Hematopoietic multipotent progenitor cell treated with erythropoietin and hydrocortisone succinate and interleukin-3 and kit ligand, for 6 days (in vitro differentiated cells): ENCODE data around the gene SNX6.
"Not testable (repeated sequence)": the region's sequence is repeated elsewhere in the genome, so short reads cannot be mapped to it uniquely, and the experiment has no call there.

Source experiments
- DNase-seq: peaks from one replicate; pipeline ENCODE4 v3.0.0-alpha.2; 2015

The SNX6 gene

DNA sequence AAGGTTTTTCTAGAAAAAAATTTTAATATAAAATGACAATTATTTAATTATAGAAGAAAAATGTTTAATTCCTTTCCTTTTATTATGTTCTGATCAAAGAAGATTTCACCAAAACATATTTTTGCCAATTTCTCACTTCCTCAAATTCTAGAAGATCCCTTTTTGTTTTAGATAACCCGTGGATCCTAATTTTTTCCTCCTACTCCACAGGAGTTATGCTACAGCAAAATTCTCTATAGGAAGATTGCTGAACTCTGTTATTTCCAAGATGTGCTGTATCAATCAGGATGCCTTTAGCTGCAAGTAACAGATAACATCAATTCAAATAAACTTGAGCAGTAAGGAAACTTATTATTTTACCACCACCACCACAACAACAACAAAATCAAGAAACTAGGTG lies 3.8 kb upstream of the SNX6 start:
- no peak for DNase-seq

DNA sequence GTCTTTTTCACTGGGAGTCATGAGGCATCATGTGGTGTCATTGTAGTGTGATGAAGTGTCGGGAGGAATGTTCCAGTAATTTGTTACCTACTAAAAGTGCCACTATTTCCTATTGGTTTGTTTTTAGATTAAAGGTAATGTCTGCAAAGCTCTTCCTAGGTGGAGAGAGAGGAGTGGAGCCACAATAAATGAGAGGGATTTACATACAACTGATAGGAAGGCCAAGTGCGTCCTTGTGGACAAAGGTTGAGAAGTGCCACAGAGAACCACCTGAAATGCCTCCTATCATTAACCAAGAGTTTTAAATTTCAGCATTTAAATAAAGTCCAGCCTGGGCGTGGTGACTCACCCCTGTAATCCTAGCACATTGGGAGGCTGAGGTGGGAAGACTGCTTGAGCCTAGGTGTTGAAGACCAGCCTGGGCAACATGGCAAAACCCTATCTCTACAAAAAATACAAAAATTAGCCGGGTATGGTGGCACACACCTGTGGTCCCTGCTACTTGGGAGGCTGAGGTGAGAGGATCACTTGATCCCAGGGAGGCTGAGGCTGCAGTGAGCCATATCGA lies 2.5 kb upstream of the SNX6 start:
- DNase-seq = no peak

DNA sequence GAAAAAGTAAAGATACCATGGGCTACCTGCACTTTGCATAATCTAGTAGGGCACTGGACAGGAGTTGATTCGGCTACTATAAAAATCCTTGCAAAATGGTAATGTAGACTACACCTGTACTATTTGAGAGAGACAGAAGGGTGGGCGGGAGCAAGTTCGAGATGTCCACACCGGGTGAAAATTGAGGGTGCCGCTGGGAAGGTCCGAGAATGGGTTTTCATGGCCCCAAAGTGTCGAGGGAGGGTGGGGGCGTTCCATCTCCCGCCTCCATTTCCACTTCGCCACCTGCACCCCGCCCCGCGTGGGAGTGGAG lies 648 bp downstream of the SNX6 start:
- no peak for DNase-seq

DNA sequence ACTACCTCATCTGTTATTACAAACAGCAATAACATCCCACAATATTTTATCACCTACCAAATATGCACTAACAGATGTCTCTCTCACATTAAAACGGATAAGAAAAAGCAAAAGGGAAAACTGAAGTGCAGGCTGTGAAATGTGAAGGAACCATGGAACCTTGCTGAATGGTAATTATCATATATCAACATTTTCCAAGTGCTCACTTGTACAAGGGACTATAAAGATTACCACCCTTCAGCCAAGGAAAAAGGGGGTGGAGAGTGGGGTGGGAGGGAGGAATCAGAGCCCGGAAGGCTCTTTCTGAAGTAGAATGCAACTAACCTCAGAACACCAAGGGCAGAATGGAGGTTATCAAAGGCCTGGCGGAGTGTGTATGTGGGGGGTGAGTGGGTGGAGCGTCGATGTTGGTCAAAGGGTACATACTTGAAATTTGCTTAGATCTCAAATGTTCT lies 1.2 kb downstream of the SNX6 start:
- DNase-seq = peak; percentile 69

DNA sequence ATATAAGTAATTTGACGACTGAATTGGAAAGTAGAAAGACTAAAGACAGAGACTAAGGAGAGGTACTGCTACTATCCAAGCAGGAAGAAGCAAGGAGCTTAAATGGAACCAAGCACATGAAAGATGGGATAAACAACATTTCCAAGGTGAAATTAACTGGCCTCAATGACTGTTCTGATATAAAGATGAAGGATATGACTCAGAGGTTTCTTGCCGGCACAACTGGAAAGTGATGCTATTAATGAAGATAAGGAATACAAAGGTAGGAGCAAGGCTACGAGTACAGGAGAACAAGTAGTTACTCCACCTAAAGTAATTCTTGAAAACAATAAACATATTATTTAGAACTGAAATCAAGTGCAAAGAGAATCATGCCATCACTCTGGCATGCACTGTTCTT lies 6.4 kb downstream of the SNX6 start:
- DNase-seq = no peak

DNA sequence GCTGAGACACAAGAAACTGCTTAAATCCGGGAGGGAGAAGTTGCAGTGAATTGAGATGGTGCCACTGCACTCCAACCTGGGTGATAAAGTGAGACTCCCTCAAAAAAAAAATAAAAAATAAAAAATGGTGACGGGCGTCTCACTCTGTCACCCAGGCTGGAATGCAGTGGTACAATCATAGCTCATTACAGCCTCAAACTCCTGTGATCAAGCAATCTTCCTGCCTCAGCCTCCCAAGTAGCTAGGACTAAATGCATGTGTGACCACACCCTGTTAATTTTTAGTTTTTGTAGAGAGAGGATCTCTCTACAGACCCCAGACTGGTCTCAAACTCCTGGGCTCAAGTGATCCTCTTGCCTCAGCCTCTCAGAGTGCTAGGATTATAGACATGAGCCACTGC lies 9.1 kb downstream of the SNX6 start:
- DNase-seq = no peak

DNA sequence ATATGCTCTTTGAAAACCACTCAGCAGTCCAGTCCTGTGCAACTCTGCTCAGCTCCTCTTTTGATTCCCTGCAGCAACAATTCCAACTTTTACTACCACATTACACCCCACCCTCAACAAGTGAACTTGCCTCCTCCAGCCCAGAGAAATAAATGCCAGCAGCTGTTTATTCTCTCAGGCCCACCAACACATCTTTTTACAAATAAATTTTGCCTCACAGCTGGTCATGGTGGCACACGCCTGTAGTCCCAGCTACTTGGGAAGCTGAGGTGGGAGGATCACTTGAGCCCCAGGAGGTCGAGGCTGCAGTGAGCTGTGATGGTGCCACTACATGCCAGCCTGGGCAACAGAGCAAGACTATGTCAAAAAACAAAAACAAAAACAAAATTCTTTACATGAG lies 9.8 kb downstream of the SNX6 start:
- no peak for DNase-seq

DNA sequence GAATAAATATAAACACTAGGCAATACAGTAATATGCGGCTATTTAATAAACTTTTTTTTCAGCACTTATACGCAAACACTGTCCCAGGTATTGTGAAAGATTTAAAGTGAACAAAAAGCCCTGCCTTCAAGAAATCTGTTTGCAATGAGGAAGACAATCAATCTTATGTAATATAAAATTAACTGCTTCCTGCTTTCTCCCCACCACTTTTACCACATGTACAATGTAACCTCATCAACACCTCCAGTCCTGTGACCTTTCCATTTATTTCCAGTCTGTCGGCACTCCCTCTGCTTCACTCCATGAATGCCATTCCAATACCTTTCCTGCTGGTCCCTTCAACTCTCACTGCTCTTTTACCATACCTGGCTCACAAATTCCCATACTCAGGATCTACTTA lies 10.5 kb downstream of the SNX6 start:
- peak; percentile 24 for DNase-seq

DNA sequence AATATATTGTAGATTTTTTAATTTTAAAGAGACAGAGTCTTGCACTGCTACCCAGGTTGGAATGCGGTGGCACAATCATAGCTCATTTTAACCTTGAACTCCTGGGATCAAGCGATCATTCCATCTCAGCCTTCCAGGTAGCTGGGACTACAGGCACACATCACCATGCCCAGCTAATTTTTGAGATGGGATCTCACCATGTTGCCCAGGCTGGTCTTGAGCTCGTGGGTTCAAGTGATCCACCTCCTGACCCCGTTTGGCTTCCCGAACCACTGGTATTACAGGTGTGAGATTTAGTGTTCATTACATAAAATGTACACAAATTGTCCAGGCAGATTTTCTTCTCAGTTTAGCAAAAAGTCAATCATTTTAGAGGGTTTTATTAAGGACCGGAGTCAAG lies 13.6 kb downstream of the SNX6 start:
- no peak for DNase-seq

DNA sequence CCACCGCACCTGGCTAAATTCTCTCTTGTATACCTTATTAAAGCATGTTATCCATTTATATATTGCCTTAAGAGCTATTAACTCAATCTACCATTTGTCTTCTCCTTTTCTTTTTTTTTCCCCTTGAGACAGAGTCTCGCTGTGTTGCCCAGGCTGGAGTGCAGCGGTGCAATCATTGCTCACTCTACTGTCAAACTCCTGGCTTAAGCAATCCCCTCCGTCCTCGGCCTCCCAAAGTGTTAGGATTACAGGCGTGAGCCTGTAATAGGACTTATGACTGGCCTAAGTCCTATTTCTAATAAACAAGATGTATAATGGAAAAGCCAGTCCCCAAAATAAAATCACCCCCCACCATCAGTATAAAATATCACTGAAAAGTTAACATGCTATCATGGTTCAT lies 14.4 kb downstream of the SNX6 start:
- no peak for DNase-seq

DNA sequence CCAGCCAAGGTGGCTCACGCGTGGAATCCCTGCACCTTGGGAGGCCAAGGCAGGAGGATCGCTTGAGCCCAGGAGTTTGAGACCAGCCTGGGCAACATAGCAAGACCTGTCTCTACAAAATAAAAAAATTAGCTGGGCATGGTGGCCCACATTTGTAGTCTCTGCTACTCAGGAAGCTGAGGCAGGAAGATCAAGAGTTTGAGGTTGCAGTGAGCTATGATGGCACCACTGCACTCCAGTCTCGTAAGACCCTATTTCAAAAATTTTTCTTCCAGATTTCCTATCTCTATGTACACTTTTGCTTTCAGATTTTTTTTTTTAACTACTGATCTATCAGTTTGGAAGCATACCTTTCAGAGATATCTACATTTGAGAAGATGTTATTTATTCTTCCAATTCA lies 15.3 kb downstream of the SNX6 start:
- DNase-seq = no peak

DNA sequence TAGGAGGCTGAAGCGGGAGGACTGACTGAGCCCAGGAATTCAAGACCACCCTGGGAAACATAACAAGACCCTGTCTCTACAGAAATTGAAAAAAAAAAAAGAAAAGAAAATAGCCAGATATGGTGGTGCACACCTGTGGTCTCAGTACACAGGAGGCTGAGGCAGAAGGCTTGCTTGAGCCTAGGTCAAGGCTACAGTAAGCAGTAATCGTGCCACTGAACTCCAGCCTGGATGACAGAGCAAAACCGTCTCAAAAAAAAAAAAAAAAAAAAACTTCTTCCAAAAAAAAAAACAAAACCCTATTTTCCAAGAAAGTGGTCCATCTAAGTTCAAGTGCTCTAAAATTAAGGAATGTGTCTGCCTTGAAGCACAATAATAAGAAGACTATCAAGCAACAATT lies 19.8 kb downstream of the SNX6 start:
- DNase-seq = no peak

DNA sequence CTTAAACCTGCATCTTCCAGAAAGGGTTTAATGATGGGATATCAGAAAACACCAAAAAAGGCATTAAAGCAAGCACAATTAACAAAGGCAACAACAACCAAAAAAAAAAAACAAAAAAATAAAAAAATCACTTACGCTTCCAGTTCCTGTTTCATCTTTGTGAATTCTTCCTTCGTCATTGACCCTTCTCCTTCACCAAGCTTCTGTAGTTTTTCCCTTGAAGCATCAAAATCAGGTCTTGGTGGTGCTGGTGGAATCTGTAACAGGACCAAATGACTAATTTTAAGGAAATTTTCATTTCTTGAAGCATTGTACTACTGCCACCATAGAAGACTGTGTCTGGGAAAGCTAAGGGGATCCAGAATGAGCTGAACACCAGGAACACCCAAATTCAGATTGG lies 24.5 kb downstream of the SNX6 start:
- no peak for DNase-seq

DNA sequence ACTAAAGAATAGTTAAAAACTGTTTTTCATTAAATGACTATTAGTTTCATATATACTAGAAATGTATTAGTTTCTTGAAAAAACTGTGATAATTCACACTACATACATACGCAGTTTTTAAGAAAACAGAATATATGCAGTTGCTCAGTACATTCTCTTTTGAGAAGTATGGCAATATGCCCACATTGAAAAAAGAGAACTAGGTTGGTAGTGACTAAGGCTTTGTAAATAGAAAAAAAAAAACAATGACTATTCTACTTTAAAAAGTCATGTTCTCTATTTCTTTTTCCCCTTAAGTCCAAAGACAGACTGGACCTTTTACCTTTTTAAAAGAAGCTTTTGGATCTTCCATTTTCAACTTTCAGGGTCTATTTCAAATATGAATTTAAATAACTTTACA lies 25.0 kb downstream of the SNX6 start:
- DNase-seq = no peak

DNA sequence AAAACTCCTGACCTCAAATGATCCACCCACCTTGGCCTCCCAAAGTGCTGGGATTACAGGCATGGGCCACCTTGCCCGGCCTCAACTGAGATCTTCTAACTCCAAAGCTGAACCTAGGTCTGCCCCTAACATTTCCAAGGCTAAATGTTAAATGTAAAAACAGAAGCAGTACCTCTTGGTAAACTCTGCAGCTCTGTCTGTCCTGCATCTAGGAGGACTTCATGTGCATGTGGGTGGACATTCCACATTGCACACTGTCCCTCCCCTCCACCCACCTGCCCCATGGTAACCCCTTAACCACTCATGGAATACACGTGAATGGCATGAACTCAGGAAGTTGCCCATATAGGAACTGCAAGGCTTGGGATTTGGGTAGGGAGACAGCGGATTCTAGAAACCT lies 33.1 kb downstream of the SNX6 start:
- DNase-seq = no peak

DNA sequence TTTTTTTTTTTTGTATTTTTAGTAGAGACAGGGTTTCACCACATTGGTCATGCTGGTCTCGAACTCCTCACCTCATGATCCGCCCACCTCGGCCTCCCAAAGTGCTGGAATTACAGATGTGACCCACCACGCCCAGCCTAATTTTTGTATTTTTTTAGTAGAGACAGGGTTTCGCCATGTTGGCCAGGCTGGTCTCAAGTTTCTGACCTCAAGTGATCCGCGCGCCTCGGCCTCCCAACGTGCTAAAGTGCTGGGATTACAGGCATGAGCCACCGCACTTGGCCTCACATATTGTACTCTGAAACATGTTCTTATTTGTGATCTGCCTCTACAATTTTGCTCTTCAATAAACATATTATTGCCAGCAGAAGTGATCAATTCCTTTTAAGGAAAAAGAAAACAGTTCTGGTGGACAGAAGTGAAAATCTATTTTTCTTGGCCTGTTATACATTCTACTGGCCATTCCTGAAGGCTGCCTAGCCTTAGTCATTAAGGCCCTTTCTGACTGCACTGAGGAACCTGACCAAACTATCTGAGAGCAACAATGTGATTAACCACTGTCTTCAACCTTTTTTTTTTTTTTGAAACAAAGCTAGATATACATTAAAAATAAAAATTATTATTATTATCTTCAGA lies 36.1 kb downstream of the SNX6 start:
- no peak for DNase-seq

DNA sequence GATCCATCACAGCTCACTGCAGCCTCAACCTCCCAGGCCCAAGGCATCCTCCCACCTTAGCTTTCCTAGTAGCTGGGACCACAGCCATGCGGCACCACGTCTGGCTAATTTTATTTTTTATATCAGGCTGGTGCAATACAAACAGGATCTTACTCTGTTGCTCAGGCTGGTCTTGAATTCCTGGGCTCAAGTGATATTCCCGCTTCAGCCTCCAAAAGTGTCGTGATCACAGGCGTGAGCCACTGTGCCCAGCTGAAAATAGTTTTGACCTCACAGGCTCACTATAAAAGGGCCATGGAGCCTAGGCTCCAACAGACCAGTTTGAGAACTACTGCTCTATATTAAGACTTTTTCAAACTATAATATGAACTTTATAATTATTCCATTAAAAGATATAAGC lies 37.3 kb downstream of the SNX6 start:
- no peak for DNase-seq

DNA sequence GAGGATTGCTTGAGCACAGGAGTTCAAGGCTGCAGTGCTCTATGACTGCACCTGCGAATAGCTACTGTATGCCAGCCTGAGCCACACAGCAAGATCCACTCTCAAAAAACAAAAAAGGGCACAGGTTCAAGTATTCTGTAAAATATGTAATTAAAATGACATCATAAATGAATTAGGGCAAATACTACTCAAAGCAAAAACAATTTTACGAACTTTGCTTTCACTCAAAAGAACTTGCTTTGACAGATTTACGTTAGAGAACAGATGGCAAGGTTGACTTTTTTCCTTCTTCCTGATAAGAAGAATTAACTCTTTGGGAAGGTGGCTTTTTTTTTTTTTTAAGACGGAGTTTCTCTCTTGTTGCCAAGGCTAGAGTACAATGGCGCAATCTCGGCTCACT lies 46.4 kb downstream of the SNX6 start:
- DNase-seq = no peak

DNA sequence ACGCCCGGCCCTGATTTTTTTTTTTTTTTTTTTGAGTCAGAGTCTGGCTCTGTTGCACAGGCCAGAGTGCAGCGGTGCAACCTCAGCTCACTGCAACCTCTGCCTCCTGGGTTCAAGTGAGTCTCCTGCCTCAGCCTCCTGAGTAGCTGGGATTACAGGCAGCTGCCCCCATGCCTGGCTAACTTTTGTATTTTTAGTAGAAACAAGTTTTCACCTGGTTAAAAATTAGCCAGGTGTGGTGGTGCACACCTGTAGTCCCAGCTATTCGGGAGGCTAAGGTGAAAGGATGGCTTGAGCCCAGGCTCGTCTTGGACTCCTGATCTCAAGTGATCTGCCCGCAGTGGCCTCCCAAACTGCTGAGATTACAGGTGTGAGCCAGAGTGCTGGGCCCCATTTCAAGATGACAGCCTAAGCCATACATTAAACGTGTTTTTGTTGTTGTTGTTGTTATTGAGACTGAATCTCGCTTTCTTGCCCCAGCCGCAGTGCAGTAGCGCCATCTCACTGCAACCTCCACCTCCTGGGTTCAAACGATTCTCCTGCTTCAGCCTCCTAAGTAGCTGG lies 47.7 kb downstream of the SNX6 start:
- no peak for DNase-seq

DNA sequence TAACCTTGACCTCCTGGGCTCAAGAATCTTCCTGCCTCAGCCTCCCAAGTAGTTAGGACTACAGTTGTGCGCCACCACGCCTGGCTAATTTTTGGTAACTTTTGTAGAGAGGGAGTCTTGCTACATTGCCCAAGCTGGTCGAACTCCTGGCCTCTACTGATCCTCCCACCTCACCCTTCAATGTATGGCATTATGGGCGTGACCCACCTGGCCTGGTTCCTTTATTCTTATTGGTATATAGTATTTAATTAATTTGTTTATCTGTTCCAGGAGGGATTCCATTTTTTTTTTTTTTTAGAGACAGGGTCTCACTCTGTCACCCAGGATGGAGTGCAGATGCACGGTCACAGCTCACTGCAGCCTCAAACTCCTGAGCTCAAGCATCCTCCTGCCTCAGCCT lies 49.6 kb downstream of the SNX6 start:
- DNase-seq = no peak

DNA sequence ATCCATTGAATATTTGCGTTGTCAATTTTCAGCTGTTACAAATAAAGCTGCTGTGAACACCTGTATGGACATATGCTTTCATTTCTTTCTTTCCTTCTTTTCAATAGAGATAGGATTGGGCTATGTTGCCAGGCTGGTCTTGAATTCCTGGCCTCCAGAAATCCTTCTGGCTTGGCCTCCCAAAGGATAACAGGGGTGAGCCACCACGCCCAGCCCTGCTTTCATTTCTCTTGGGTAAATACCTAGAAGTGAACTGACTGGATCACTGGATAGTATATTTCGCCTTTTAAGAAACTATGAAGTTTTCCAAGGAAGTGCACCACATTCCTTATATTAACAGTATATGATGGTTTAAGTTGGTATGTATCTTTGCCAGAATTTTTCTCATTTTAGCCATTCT lies 58.2 kb downstream of the SNX6 start:
- DNase-seq = no peak

DNA sequence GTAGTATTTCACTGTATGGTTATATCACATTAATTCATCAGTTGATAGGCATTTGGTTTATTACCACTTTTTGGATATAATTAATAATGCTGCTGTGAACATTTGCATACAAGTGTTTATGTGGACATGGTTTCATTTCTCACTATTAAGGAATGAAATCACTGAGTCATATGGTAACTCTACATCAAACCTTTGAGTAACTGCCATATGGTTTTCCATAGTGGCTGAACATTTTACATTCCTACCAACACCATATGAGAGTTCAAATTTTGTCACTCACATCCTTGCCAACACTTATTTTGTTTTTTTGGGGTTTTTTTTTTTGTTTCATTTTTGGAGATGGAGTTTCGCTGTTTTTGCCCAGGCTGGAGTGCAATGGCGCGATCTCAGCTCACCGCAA lies 60.2 kb downstream of the SNX6 start:
- DNase-seq = no peak

DNA sequence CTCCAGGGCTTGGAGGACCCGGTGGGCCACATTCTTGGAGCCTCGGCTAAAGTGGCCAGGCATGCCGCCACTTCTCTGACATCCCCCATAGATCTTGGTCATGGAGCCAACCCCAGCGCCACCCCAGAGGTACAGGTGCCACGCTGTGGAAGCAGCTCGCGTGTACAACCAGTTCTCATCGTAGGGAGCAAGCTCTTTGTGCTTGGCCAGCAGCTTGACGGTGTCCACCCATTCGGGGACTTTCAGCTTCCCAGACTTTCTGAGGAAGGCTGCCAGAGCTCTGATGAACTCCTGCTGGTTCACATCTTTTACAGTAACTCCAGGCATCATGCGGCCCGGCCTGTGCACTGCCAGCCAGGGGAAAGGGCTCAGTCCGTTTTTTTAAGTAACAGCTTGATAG lies 61.1 kb downstream of the SNX6 start:
- DNase-seq = no peak

DNA sequence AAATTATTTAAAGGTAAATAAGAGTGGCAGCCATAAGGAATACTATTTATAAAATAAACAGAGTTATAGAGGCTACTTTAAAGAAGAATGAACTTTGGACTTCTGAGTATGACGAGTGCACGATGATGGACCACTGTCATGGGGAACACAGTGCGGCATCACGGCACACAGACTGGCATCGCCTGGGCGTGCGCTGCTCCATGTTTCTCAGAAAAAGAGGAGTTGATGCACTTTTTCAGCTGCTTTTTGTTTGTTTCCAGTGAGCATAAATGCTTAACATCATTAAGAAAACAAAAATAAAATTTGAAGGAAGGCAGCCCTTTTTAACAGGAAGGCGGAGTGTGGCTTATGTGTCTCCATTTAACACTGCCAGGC lies 67.2 kb downstream of the SNX6 start:
- DNase-seq = no peak

DNA sequence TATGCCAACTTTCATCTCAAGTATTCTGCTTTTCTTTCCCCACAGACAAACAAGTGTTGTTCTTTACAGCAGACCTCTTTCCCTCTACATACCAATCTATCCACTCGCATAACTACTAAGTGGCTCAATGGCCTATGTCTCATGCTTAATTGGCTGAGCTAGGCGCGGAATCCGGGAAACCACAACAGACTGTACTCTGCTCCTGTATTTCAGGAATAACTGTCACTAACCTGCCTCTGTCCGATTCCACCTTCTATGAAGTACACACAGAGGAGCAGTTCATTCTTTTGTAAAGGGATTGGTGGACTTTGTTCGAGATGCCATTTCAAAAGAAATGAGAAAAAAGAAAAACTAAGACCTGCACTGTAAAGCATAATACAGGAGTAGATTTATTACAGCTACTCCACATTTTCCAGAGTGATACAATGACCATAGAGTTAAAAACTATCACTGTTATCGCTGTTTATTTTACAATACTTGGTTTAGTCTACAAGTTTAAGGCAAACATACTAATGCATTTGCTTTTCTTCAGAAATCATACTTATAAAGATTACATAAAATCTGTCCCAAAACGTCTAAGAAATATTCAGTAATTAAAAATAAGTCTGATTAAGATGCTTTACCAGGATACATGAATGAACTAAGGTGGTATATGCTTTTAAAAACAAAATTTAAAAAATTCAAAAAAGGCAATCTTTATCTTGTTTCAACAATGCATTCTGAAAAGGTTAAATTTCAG lies 67.7 kb downstream of the SNX6 start:
- DNase-seq = not testable (repeated sequence)
